NCI-H748 treated with DMSO at 0.1 percent for 48 hours (cell line): ENCODE results near the gene CDC16.
"Not testable (repeated sequence)": the region's sequence is repeated elsewhere in the genome, so short reads cannot be mapped to it uniquely, and the experiment has no call there.

Experiments used
- DNase-seq: peaks from one replicate; lab custom pipeline; 2025; lab: John Stamatoyannopoulos, UW

CDC16 gene, protein sequence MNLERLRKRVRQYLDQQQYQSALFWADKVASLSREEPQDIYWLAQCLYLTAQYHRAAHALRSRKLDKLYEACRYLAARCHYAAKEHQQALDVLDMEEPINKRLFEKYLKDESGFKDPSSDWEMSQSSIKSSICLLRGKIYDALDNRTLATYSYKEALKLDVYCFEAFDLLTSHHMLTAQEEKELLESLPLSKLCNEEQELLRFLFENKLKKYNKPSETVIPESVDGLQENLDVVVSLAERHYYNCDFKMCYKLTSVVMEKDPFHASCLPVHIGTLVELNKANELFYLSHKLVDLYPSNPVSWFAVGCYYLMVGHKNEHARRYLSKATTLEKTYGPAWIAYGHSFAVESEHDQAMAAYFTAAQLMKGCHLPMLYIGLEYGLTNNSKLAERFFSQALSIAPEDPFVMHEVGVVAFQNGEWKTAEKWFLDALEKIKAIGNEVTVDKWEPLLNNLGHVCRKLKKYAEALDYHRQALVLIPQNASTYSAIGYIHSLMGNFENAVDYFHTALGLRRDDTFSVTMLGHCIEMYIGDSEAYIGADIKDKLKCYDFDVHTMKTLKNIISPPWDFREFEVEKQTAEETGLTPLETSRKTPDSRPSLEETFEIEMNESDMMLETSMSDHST

DNA sequence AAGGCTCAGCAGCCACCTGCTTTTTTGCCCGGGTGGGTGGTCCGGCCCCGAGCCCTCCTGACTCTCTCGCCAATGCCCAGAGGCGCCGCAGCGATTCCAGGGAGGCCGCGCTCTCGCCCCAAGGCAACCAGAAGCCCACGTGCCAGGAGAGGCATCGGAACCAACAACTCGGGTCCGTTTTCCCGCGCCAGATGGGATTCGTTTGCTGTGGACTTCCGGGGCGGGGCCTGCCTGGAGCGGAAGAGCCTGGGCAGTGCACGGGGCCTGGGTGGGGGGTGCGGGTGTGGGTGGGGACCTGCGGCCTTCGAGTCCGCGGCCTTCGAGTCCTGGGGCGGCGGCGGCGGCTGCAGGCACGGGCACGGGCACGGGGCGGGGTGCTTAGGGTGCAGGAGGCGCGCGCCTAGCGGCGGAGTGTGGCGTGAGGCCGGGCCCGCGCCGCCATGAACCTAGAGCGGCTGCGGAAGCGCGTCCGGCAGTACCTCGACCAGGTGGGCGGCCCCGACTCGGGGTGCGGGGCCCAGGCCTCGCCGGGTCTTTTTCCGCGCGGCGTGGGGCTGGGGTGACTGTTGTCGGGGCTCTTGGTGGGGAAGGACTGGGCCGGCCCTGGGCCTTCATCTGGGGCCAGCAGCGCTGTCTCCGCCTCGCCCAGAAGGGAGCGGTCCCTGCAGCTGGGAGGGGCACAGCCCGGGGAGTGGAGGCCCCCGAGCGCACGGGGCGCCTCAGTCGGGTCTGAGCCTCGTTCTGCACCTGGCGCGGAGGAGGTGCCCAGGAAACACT lies at the start of gene CDC16:
Gene CDC16 (plus strand): TSS at position 253 of the 777 bp plus-strand sequence. CDS start 188 bp downstream, at position 441.
- DNase-seq, result peak; percentile 76

DNA sequence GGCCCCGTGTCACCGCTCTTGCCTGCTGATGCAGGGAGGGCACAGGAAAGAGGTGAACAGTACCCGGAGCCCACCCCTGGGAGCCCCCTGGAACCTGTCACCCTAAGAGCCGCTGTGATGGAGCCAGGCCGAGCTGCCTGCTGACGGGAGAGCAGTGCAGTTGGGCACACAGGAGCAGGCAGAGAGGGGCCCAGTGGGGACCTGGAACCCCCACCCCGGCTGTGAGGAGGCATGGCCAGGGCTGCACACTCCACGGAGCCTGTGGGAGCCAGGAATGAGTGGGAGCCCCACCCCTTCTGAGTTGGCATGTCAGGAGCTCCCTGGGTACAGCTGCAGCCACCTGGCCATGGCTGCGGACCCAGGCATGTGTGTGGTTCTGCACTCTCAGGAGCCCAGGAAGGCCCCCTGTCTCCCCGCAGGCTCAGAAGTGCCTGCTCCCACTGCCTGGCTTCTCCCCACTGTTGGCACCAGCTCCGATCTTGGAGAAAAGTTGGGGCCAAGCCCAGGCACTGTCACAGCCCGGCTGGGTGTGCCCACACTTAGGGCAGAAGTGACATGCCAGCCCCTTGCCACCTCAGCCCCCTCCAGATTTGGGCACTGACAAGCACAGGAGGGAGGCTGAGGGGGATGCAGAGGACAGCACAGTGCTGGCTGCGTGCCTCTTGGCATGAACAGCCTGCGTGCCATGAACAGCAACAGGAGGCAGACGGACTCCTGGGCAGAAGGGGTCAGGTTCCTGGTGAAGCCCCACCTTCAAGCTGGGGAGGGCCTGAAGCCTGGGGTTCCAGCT lies 49.3 kb upstream of the CDC16 start:
- no peak for DNase-seq

- no peak for DNase-seq
Observed at GRCh38 chr13:114194853-114195252, 39.8 kb upstream of the CDC16 start.

DNA sequence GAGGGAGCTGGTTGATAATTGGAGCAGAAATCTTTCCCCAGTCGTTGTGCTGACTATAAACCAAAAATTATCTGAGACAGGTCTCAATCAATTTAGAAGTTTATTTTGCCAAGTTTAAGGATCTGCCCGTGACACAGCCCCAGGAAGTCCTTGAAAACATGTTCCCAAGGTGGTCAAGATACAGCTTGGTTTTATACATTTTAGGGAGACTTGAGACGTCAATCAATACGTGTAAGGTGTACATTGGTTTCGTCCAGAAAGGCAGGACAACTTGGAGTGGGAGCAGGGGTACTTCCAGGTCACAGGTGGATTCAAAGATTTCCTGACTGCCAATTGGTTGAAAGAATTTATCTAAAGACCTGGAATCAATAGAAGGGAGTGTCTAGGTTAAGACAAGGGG lies 38.1 kb upstream of the CDC16 start:
- DNase-seq, result no peak

GRCh38 chr13:114198556-114198955 lies 36.1 kb upstream of the CDC16 start:
- DNase-seq, result no peak

DNA sequence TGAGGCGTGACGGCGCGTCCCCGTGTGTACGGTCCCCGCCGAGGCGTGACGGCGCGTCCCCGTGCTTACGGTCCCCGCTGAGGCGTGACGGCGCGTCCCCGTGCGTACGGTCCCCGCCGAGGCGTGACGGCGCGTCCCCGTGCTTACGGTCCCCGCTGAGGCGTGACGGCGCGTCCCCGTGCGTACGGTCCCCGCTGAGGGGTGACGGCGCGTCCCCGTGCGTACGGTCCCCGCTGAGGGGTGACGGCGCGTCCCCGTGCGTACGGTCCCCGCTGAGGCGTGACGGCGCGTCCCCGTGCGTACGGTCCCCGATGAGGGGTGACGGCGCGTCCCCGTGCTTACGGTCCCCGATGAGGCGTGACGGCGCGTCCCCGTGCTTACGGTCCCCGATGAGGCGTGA lies 35.2 kb upstream of the CDC16 start:
- not testable (repeated sequence) for DNase-seq

DNA sequence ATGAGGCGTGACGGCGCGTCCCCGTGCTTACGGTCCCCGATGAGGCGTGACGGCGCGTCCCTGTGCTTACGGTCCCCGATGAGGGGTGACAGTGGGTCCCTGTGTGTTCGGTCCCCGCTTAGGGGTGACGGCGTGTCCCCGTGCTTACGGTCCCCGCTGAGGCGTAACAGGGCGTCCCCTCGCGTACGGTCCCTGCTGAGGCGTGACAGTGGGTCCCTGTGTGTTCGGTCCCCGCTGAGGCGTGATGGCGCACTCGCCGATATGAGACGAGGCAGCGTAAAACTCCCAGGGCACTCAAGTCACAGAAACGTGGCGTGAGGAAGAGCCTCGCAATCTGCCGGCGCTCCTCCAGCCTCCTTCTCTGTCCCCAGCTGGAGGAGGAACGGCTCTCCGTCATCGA lies 34.7 kb upstream of the CDC16 start:
- no peak for DNase-seq

GRCh38 chr13:114200399-114200911 lies 34.2 kb upstream of the CDC16 start:
- no peak for DNase-seq

DNA sequence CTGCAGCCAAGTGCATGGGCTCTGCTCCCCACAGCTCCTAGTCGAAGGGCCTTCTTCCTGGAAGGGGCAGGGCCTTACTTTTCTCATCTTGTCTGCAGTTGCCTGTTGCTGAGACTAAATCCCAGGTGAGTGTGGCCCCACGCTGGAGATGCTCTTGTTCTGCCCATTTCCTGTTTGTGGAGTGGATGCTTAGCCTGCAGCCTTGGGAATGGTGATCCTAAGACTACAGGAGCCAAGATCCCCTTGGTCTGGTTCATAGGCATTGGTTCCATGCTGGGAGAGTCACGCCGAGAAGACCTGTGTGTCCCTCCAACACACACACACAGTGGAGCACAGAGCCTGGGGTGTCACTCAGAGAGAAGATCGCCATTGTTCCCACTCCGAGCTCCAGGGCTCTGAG lies 32.1 kb upstream of the CDC16 start:
- DNase-seq, result no peak

- no peak for DNase-seq
Observed at GRCh38 chr13:114203536-114203935, 31.2 kb upstream of the CDC16 start.

- no peak for DNase-seq
Observed at GRCh38 chr13:114204894-114205293, 29.8 kb upstream of the CDC16 start.

DNA sequence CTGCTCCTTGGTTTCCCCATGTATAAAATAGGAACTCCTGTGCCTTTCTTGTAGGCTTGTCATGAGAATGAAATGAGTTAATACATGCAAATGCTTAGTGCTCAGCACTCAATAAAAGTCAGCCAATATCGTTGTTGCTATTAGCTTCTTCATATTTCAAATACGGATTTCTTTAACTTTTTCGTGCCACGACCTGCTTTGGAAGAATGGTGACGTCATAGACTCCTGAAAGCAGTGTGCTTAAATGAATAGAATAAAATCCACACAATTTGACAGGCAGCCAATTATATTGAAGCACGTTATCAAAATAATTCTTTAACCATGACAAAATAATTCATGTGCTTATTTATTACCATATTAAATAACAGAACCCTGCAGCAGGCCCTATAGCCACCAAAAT lies 26.6 kb upstream of the CDC16 start:
- no peak for DNase-seq

DNA sequence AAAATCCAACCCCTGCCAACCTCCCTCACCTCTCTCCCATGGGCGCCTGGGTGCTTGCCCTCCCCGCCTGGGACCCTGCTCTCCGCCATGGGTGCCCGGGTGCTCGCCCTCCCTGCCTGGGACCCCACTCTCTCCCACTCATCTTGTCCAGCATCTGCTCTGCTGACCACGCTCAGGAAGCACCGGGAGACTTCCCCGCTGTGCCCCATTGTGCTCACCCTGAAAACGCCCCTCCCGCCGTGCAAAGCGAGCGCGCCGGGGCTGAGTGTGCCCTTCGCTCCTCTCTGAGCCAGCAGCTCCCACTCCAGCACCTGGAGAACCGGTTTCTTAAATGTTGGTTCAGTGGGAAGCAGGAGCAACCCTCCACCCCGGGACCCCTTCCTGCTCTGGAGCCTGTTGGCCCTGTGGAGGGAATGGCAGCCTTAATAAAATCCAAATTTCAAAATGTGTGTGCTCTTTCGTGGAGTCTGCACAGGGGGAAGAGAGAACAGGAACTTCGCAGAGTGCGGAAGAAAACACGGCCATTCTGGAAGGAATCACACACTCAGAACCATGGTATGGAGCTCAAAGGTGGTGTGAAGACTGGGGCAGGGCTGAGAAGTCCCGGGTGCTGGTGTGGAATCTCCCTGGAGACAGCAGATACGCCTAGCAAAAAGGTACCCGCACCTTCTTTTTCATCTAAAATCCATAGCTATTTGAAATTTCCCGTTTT lies 23.1 kb upstream of the CDC16 start:
- DNase-seq, result no peak

DNA sequence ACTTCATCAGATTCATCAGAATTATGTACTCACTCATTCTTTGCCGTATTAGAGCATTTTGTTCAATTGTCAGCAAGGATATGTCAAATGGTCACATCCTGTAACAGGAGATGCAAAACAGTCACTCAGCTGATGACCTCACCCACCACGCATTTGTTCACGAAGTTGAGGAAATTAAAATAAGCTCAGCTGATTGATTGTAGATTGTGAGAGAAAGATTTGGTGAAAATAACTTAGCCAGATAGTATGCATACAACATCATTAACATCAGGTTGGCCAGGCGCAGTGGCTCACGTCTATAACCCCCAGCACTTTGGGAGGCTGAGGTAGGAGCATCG lies 22.6 kb upstream of the CDC16 start:
- DNase-seq, result no peak

GRCh38 chr13:114213980-114214379 lies 20.7 kb upstream of the CDC16 start:
- no peak for DNase-seq

DNA sequence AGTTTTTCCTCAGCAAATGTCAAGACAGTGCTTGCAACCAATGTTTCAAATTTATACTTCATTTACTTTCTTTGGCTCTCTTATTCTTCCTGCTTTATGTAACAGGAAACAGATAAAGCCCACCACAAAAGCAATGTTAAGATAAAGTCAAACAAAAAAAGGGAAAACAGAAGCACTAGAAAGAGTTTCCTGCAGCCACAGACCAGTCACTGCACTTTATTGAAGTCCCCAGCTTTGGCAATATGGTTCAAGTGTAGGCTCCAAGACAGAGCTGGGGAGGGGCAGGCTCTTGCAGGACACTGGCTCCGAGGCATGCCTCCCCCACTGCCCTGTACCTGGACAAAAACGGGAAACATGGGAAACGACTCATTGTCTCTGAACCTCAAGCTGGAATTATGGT lies 15.3 kb upstream of the CDC16 start:
- DNase-seq, result no peak

DNA sequence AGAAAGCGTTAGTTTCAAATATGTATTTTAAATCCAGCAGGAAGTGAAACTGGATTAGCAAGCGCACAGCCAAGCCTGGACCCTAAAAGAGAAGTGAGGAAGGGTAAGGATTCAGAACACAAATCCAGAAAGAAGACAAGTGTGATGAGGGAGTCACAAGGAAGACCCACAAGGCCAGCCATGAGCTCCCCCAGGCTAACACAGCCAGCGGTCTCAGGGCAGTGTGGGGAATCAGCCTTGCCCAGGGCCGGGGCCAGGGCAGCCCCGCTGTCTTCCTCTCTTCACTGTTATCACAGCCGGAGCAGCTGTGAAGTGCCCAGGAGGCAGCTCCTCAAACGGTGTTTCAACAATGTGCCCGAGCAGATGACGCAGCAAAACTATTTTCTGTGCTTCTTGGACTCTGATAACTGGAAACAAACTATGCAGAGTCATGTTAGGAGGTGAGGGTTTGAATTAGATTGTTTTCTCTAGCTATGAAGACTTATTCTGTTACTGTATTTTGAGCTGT lies 12.2 kb upstream of the CDC16 start:
- no peak for DNase-seq

GRCh38 chr13:114224201-114224600 lies 10.5 kb upstream of the CDC16 start:
- DNase-seq, result no peak

GRCh38 chr13:114225610-114226009 lies 9.1 kb upstream of the CDC16 start:
- no peak for DNase-seq

DNA sequence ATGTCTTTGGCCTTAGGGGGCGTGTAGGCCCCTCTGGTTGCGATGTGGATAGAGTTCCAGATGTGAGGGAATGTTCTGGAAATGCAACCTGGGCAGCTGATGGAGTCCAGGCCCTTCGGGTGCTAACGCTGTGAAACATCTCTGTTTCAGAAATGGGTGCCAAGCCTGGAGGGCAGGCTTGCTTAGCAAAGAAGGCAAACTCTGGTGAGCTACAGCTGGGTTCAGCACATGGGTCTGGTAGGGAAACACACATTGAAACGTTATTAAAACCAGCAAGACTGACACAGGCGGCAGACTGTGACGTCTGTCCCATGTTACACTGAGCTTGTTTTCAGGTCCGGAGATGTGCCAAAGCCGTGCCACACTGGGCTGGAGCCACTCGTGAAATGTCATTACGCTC lies 8.6 kb upstream of the CDC16 start:
- no peak for DNase-seq

GRCh38 chr13:114226699-114227323 lies 7.9 kb upstream of the CDC16 start:
- DNase-seq, result peak; percentile 81
